GM12873 (cell line): Measurements from ENCODE around the gene HBG2.

Experiments
- CTCF ChIP-seq: IDR thresholded peaks from 2 replicates; pipeline ENCODE4 v1.5.1; 2012; ENCODE audit warnings: low read depth, mild to moderate bottlenecking, moderate library complexity, low read length, control low read depth; ENCODE audit not compliant: insufficient read depth; ENCODE audit errors: missing control alignments

Gene HBG2

GRCh38 chr11:5286351-5286750 is 31.8 kb upstream of the HBG2 start:
- no peak for TF ChIP-seq CTCF

- no peak for TF ChIP-seq CTCF
These were observed 31.2 kb upstream of the HBG2 start for GRCh38 chr11:5285703-5286340.

- TF ChIP-seq CTCF = no peak
These were observed 30.1 kb upstream of the HBG2 start for GRCh38 chr11:5284637-5285036.

GRCh38 chr11:5283882-5284281 is 29.3 kb upstream of the HBG2 start:
- no peak for TF ChIP-seq CTCF

- no peak for TF ChIP-seq CTCF
These were observed 28.5 kb upstream of the HBG2 start for GRCh38 chr11:5283086-5283485.

- TF ChIP-seq CTCF = no peak
These were observed 28.0 kb upstream of the HBG2 start for GRCh38 chr11:5282628-5283027.

GRCh38 chr11:5281596-5281995 is 27.0 kb upstream of the HBG2 start:
- no peak for TF ChIP-seq CTCF

- no peak for TF ChIP-seq CTCF
These were observed 26.1 kb upstream of the HBG2 start for GRCh38 chr11:5280582-5281102.
